Endothelial cell of umbilical vein (primary cell): ENCODE results near the gene SYNGR3. TPM values are rescaled to one million over a fixed set of nuclear protein-coding genes. Genes with fewer than 3 reads are reported as not detected.
A peak's percentile ranks its signal among the peaks of the same experiment; 100 is the strongest.

ENCODE experiments used
- BruUV-seq: library from RNA; stranded (reverse); fragments of 400-500 nt; replicated peaks from 2 replicates; lab custom pipeline; 2021; lab: Mats Ljungman, UMichigan
- CTCF ChIA-PET: fragments of 300-600, 350-600 bp; sonication (Branson Sonifier 250); formaldehyde crosslinking; loops from one replicate; lab custom pipeline; 2021; ENCODE audit warnings: antibody characterized with exemption, inconsistent platforms; lab: Charles Lee
- POLR2A ChIA-PET: fragments of 300-600, 350-600 bp; sonication (Branson Sonifier 250); formaldehyde crosslinking; loops from one replicate; lab custom pipeline; 2021; ENCODE audit warnings: antibody characterized with exemption, inconsistent platforms; lab: Charles Lee
- DNase-seq: peaks from one replicate; pipeline ENCODE4 v3.0.0-alpha.2; 2011; ENCODE audit warnings: low read depth, low spot score
- FAIRE-seq: peaks from 2 replicates; lab custom pipeline; 2011; peaks lifted over from hg19 to GRCh38; lab: Jason Lieb, UNC
- H2AFZ ChIP-seq: 2 replicates; pipeline ENCODE4 v1.6.0; 2012; ENCODE audit warnings: low read depth, low read length, control low read depth, inconsistent platforms
- H3K27ac ChIP-seq: 2 replicates; pipeline ENCODE4 v1.5.1; 2011; ENCODE audit warnings: low read depth, mild to moderate bottlenecking, control low read depth, low read length, moderate library complexity; ENCODE audit not compliant: insufficient read depth
- H3K27me3 ChIP-seq, 2 experiments: 2 replicates each; pipeline versions ENCODE4 v1.6.0 to v1.6.1; 2011; ENCODE audit warnings: low read length in 2 of 2, mixed read lengths in 1 of 2; ENCODE audit not compliant: control insufficient read depth in 2 of 2, insufficient read depth in 2 of 2
- H3K36me3 ChIP-seq, 2 experiments: 2 replicates in 1 of 2; 3 replicates in 1 of 2; pipeline ENCODE4 v1.5.1; 2011; ENCODE audit warnings: low read length in 2 of 2, mild to moderate bottlenecking in 1 of 2, moderate library complexity in 1 of 2; ENCODE audit not compliant: control insufficient read depth in 2 of 2, insufficient read depth in 2 of 2; ENCODE audit errors: extremely low read depth in 1 of 2
- H3K4me1 ChIP-seq: 3 replicates; pipeline ENCODE4 v1.5.1; 2011; ENCODE audit warnings: mild to moderate bottlenecking, low read length; ENCODE audit not compliant: control insufficient read depth, insufficient read depth; ENCODE audit errors: extremely low read depth
- H3K4me2 ChIP-seq: 2 replicates; pipeline ENCODE4 v1.6.1; 2011; ENCODE audit warnings: low read length, control low read depth, mixed read lengths; ENCODE audit not compliant: insufficient read depth
- H3K4me3 ChIP-seq, 3 experiments: fragments of 200-600 bp in 1 of 3; sonication (generic), shearing (Covaris generic) in 1 of 3; replicated peaks in 1 of 3; 2 replicates each; pipeline ENCODE4 v1.5.1; 2011 to 2016; ENCODE audit warnings: control low read depth in 3 of 3, low read length in 3 of 3, mild to moderate bottlenecking in 2 of 3, inconsistent platforms in 1 of 3, low read depth in 1 of 3, moderate library complexity in 1 of 3; ENCODE audit not compliant: insufficient read depth in 1 of 3
- H3K79me2 ChIP-seq: 2 replicates; pipeline ENCODE4 v1.6.0; 2012; ENCODE audit warnings: low read length, inconsistent platforms; ENCODE audit not compliant: control insufficient read depth, insufficient read depth
- H3K9ac ChIP-seq: replicated peaks from 2 replicates; pipeline ENCODE3; 2011; ENCODE audit warnings: low read length, control low read depth; ENCODE audit not compliant: insufficient read depth; ENCODE audit errors: extremely low read depth
- H3K9me1 ChIP-seq: replicated peaks from 3 replicates; pipeline ENCODE4 v1.6.0; 2011; ENCODE audit warnings: mild to moderate bottlenecking, low read length; ENCODE audit not compliant: control insufficient read depth, insufficient read depth; ENCODE audit errors: extremely low read depth
- H3K9me3 ChIP-seq: replicated peaks from 2 replicates; pipeline ENCODE4 v1.5.1; 2012; ENCODE audit warnings: low read length, inconsistent platforms; ENCODE audit not compliant: control insufficient read depth, insufficient read depth
- H4K20me1 ChIP-seq: replicated peaks from 2 replicates; pipeline ENCODE3; 2011; ENCODE audit warnings: mild to moderate bottlenecking, low read length; ENCODE audit not compliant: control insufficient read depth, insufficient read depth; ENCODE audit errors: extremely low read depth
- CTCF ChIP-seq, 2 donors: IDR thresholded peaks; 1 replicate in 1 of 2; 2 replicates in 1 of 2; pipeline ENCODE4 v1.5.1; 2011; ENCODE audit warnings: low read length in 2 of 2, mild to moderate bottlenecking in 2 of 2, moderate library complexity in 2 of 2, control low read depth in 1 of 2, inconsistent platforms in 1 of 2, low read depth in 1 of 2; ENCODE audit not compliant: insufficient read depth in 1 of 2; ENCODE audit errors: extremely low read depth in 1 of 2
- EZH2 ChIP-seq: IDR thresholded peaks from 2 replicates; pipeline ENCODE4 v1.6.1; 2012; ENCODE audit warnings: borderline replicate concordance, low read depth, mild to moderate bottlenecking, moderate library complexity, low read length, inconsistent platforms; ENCODE audit not compliant: severe bottlenecking
- FOS ChIP-seq: IDR thresholded peaks from 2 replicates; pipeline ENCODE4 v1.6.1; 2011; ENCODE audit warnings: mild to moderate bottlenecking, low read length, moderate library complexity, borderline replicate concordance; ENCODE audit not compliant: insufficient read depth
- GATA2 ChIP-seq: IDR thresholded peaks from 2 replicates; pipeline ENCODE4 v1.7.0; 2011; ENCODE audit warnings: low read depth, mild to moderate bottlenecking, moderate library complexity, mixed read lengths, low read length; ENCODE audit not compliant: insufficient read length, insufficient read depth
- JUN ChIP-seq: IDR thresholded peaks from 2 replicates; pipeline ENCODE4 v1.6.1; 2011; ENCODE audit warnings: borderline replicate concordance, low read depth; ENCODE audit not compliant: insufficient read length, insufficient read depth
- MYC ChIP-seq: IDR thresholded peaks from one replicate; pipeline ENCODE4 v1.6.1; 2011; ENCODE audit warnings: mild to moderate bottlenecking, low read depth, low read length
- POLR2A ChIP-seq: IDR thresholded peaks from 2 replicates; pipeline ENCODE4 v1.6.1; 2012; ENCODE audit warnings: low read depth, mild to moderate bottlenecking, control low read depth, low read length
- POLR2AphosphoS5 ChIP-seq: IDR thresholded peaks from 2 replicates; pipeline ENCODE4 v1.6.1; 2012; ENCODE audit warnings: low read depth, mild to moderate bottlenecking, control low read depth, low read length, moderate library complexity; ENCODE audit not compliant: insufficient read depth
- dilution Hi-C: fragments of 300-500 bp; cut with MboI; formaldehyde crosslinking; loops from one replicate; pipeline ENCODE4 v1.15.0; 2019; ENCODE audit warnings: low sequenced_read_pairs; ENCODE audit not compliant: extremely low pct_ligation_motif_present
- intact Hi-C: fragments of 100-400 bp; cut with micrococcal nuclease; formaldehyde crosslinking; loops from one replicate; pipeline ENCODE4 v1.10.0; 2022
- polyA plus RNA-seq, 4 experiments: library from polyadenylated mRNA; depleted of rRNA in 3 of 4; stranded (reverse) in 3 of 4; unstranded in 1 of 4; fragments of >200 nt; gene quantifications; 2 replicates each; pipeline versions ENCODE4 v1.2.1 to v1.2.3, GENCODE V29; 2011 to 2012; ENCODE audit warnings: missing spikeins in 1 of 4
- total RNA-seq: library from RNA; stranded (reverse); gene quantifications from 2 replicates; pipeline ENCODE4 v1.2.3, GENCODE V29; 2021
- TF ChIP-seq, protein P1 (sequence below): IDR thresholded peaks from 2 replicates; pipeline ENCODE4 v1.6.1; 2011; ENCODE audit not compliant: insufficient read depth, insufficient read length

The SYNGR3 gene
- total and polyA plus RNA-seq, 2 donors (not counting 3 experiments of a cell fraction or from before 2014, with no cell fraction given), result 0.95 to 1.4 TPM

DNA sequence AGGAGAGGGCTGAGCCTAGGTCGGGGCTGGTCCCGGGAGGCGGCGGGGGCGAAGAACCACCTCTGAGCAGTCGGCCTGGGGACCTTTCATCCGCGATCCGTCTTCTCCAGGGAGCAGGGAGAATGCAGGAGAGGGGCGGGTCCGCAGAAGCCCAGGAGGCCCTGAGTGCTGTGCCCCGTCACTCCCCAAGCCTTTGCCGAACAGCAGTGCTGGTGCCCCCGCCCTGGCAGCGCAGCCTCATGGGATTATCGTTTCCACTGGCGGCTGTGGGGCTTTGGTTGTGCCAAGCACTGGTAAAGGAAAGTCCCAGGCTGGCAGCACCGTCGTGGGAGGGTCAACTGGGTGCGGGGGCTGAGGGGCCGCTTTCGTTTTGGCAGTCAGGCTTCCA, 17.3 kb upstream of the SYNGR3 start:
- Histone ChIP-seq H4K20me1 (no peaks in the 10 kb centered on the region), H2AFZ (no peak overlapping the region), H3K9ac (peak overlapping the region; percentile 76), H3K4me1 (peaks cover 4% of the 10 kb centered on the region), H3K27me3 (no peaks in the 10 kb centered on the region), H3K79me2 (peaks cover 15% of the 10 kb centered on the region), H3K9me3 (no peaks in the 10 kb centered on the region), H3K9me1 (no peaks in the 10 kb centered on the region), H3K4me3 (peak overlapping the region; percentile 59 to 82 (median 62)), H3K27ac (no peak overlapping the region), H3K4me2 (peak overlapping the region; percentile 64), H3K36me3 (peaks cover 9 to 28% of the 10 kb centered on the region in 2 experiments)
- CTCF ChIA-PET, result no interaction called here
- BruUV-seq, result no TSS peak
- FAIRE-seq (no peak), DNase-seq (no peak)
- intact Hi-C loops, result no loop called here
- no peak for TF ChIP-seq JUN
- TF ChIP-seq CTCF (IDR thresholded peaks at IDR 0.05; ENCODE audit: extremely low read depth in 1 of 2, insufficient read depth in 1 of 2, low read depth in 1 of 2, low read length in 2 of 2), result no peak
- no peak for TF ChIP-seq FOS
- no peak for TF ChIP-seq EZH2
- no peak for TF ChIP-seq GATA2
- TF ChIP-seq, protein P1, sequence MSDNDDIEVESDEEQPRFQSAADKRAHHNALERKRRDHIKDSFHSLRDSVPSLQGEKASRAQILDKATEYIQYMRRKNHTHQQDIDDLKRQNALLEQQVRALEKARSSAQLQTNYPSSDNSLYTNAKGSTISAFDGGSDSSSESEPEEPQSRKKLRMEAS, result no peak
- no peak for TF ChIP-seq POLR2AphosphoS5
- TF ChIP-seq MYC, result no peak
- TF ChIP-seq POLR2A, result no peak
- POLR2A ChIA-PET, result interaction anchor here (1.2 kb wide), 1 partner anchor 9 kb away, joined by 3 read pairs; no protein-coding TSS in a partner anchor
- dilution Hi-C loops, result no loop called here
